Activated CD8-positive, alpha-beta T cell treated with anti-CD3 and anti-CD28 coated beads for 36 hours (primary cell): ENCODE results near the gene CDC20B. TPM values are rescaled to one million over a fixed set of nuclear protein-coding genes. Genes with fewer than 3 reads are reported as not detected.
"Not testable (repeated sequence)": the region's sequence is repeated elsewhere in the genome, so short reads cannot be mapped to it uniquely, and the experiment has no call there.

ENCODE experiments used
- ATAC-seq: fragments of 200-7000 bp; cut with Tn5 transposase; one replicate; pipeline ENCODE4 v1.10.0; 2021; ENCODE audit warnings: mild to moderate bottlenecking, moderate library complexity
- CTCF ChIA-PET: fragments of 350-600 bp; sonication (Branson Sonifier 250); formaldehyde crosslinking; loops from one replicate; lab custom pipeline; 2021; ENCODE audit warnings: antibody characterized with exemption; lab: Charles Lee
- POLR2A ChIA-PET: fragments of 350-600 bp; sonication (Branson Sonifier 250); formaldehyde crosslinking; loops from one replicate; lab custom pipeline; 2021; ENCODE audit warnings: antibody characterized with exemption; lab: Charles Lee
- DNase-seq: peaks from one replicate; pipeline ENCODE4 v3.0.0-alpha.2; 2020
- H3K27ac Mint-ChIP-seq: one replicate; pipeline ENCODE4 v1.8.0; 2021; ENCODE audit warnings: mild to moderate bottlenecking, mixed read lengths
- H3K27me3 Mint-ChIP-seq: one replicate; pipeline ENCODE4 v1.8.0; 2021; ENCODE audit warnings: mixed read lengths
- H3K36me3 Mint-ChIP-seq: one replicate; pipeline ENCODE4 v1.8.0; 2021; ENCODE audit warnings: low read depth, mixed read lengths
- H3K4me1 Mint-ChIP-seq: one replicate; pipeline ENCODE4 v1.8.0; 2021; ENCODE audit warnings: low read depth, mixed read lengths
- H3K4me3 Mint-ChIP-seq: one replicate; pipeline ENCODE4 v1.8.0; 2021; ENCODE audit warnings: mild to moderate bottlenecking, moderate library complexity, mixed read lengths
- H3K9me3 Mint-ChIP-seq: one replicate; pipeline ENCODE4 v1.8.0; 2021; ENCODE audit warnings: mixed read lengths
- CTCF ChIP-seq: fragments of 200-600 bp; IDR thresholded peaks from one replicate; pipeline ENCODE4 v1.8.0; 2022; ENCODE audit warnings: antibody characterized with exemption, mild to moderate bottlenecking
- intact Hi-C: fragments of 100-400 bp; cut with micrococcal nuclease; formaldehyde crosslinking; loops from one replicate; pipeline ENCODE4 v1.10.0; 2022
- total RNA-seq, 2 experiments: library from RNA; stranded (reverse); gene quantifications; one replicate each; pipeline ENCODE4 v1.2.3, GENCODE V29; 2021

Gene CDC20B
- total RNA-seq, 2 experiments from 2014 or later, result not detected

- ATAC-seq, result no peak
- no peak for DNase-seq
- no peak for TF ChIP-seq CTCF
- Mint-ChIP-seq H3K4me3 (peak overlapping the region; percentile 59), H3K27me3 (peaks cover 10% of the 10 kb centered on the region), H3K27ac (peak overlapping the region; percentile 74), H3K36me3 (peaks cover 13% of the 10 kb centered on the region), H3K9me3 (peaks cover 9% of the 10 kb centered on the region), H3K4me1 (peaks cover 52% of the 10 kb centered on the region)
- ChIA-PET CTCF (interaction anchor here (0.6 to 3.2 kb wide), 8 partner anchors 29 to 199 kb away, joined by 3 to 19 read pairs (median 3); partner anchors contain the start of gene GPX8), POLR2A (interaction anchor here (0.6 to 1.7 kb wide), 2 partner anchors 72 to 80 kb away, joined by 3 to 7 read pairs; no protein-coding TSS in a partner anchor)
- intact Hi-C loops, result loop anchor here (5.0 kb wide), 2 partner anchors 37 to 43 kb away; no protein-coding TSS in a partner anchor
Measured at GRCh38 chr5:55104946-55105701, 67.9 kb downstream of the CDC20B start.

- Mint-ChIP-seq H3K4me3 (peak overlapping the region; percentile 59), H3K27me3 (peaks cover 10% of the 10 kb centered on the region), H3K36me3 (peaks cover 20% of the 10 kb centered on the region), H3K4me1 (peaks cover 60% of the 10 kb centered on the region), H3K9me3 (peaks cover 13% of the 10 kb centered on the region), H3K27ac (peak overlapping the region; percentile 74)
- ChIA-PET POLR2A (no interaction called here), CTCF (interaction anchor here (0.8 to 3.2 kb wide), 10 partner anchors 11 to 198 kb away, joined by 3 to 19 read pairs (median 3); no protein-coding TSS in a partner anchor)
- TF ChIP-seq CTCF, result no peak
- no peak for DNase-seq
- intact Hi-C loops, result loop anchor here (5.0 kb wide), 2 partner anchors 38 to 42 kb away; no protein-coding TSS in a partner anchor
- no peak for ATAC-seq
Measured at GRCh38 chr5:55104036-55104772, 68.8 kb downstream of the CDC20B start.

- peak; percentile 64 for ATAC-seq
- DNase-seq, result peak; percentile 36
- Mint-ChIP-seq H3K36me3 (peaks cover 35% of the 10 kb centered on the region), H3K9me3 (peaks cover 31% of the 10 kb centered on the region), H3K27ac (peak within 1 kb of the TSS; percentile 84), H3K27me3 (peaks cover 10% of the 10 kb centered on the region), H3K4me1 (peaks cover 78% of the 10 kb centered on the region), H3K4me3 (peak within 1 kb of the TSS; percentile 59)
- no peak for TF ChIP-seq CTCF
- intact Hi-C loops, result loop anchor here (2.0 to 5.0 kb wide), 3 partner anchors 30 to 40 kb away; no protein-coding TSS in a partner anchor
- ChIA-PET CTCF (interaction anchor here (0.8 to 3.2 kb wide), 3 partner anchors 22 to 158 kb away, joined by 3 to 19 read pairs (median 5); no protein-coding TSS in a partner anchor), POLR2A (no interaction called here)
Measured at GRCh38 chr5:55102348-55102747, 70.6 kb downstream of the CDC20B start, which contains the start of gene GZMA. TSS of gene GZMA (plus strand) at chr5:55102646. CDS start at chr5:55102683, 37 bp downstream.

GRCh38 chr5:55101556-55102276, 71.3 kb downstream of the CDC20B start:
- ATAC-seq (peak; percentile 80), DNase-seq (peak; percentile 50)
- Mint-ChIP-seq H3K4me3 (peak overlapping the region; percentile 52), H3K4me1 (peaks cover 84% of the 10 kb centered on the region), H3K27me3 (peaks cover 10% of the 10 kb centered on the region), H3K9me3 (peaks cover 31% of the 10 kb centered on the region), H3K27ac (peak overlapping the region; percentile 84), H3K36me3 (peaks cover 37% of the 10 kb centered on the region)
- ChIA-PET CTCF (interaction anchor here (0.8 to 1.0 kb wide), 2 partner anchors 21 to 157 kb away, joined by 3 to 5 read pairs; no protein-coding TSS in a partner anchor), POLR2A (interaction anchor here (1.1 kb wide), 1 partner anchor 17 kb away, joined by 3 read pairs; no protein-coding TSS in a partner anchor)
- intact Hi-C loops, result loop anchor here (2.0 to 5.0 kb wide), 3 partner anchors 29 to 41 kb away; no protein-coding TSS in a partner anchor
- no peak for TF ChIP-seq CTCF

- CTCF ChIA-PET, H3K4me3 Mint-ChIP-seq, DNase-seq, H3K27me3 Mint-ChIP-seq: not testable (repeated sequence)
- intact Hi-C loops, result loop anchor here (5.0 kb wide), 2 partner anchors 39 to 41 kb away; no protein-coding TSS in a partner anchor
- ATAC-seq, result peak; percentile 55
- Mint-ChIP-seq H3K9me3 (peaks cover 35% of the 10 kb centered on the region), H3K4me1 (peaks cover 87% of the 10 kb centered on the region), H3K27ac (peak overlapping the region; percentile 34), H3K36me3 (peaks cover 38% of the 10 kb centered on the region)
- POLR2A ChIA-PET, result interaction anchor here (1.1 kb wide), 1 partner anchor 17 kb away, joined by 3 read pairs; no protein-coding TSS in a partner anchor
Measured at GRCh38 chr5:55101148-55101547, 71.8 kb downstream of the CDC20B start.
